ENCODE measurements around the gene STK32B. TPM values are rescaled to one million over a fixed set of nuclear protein-coding genes. Genes with fewer than 3 reads are reported as not detected.

Gene STK32B
- total and polyA plus RNA-seq, 9 of the 15 experiments (the other 6 are each of a cell fraction or from before 2014, with no cell fraction given) = 0.03 to 0.20 (median 0.07) TPM; not detected in 2

DNA sequence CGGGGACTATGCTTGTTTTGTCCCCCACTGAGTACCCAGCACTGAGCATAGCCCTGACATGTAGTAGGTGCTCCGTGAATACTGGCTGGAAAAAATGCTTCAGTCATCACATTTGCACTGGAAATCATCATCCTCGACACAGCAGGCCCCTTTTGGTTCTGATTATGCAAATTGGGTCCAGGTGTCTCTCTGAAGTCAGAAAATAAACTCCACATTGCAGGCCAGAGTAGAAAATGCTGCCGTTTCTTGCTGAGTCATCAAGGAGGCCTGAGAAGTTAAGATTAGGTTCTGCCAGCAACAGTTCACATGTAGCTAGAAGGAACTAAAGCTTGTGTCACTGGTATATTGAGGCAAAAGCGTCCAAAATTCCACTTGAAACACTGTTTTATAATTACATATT, 15.0 kb upstream of the STK32B start (continued):
- TF ChIP-seq TCF3 (CRISPR knock-in tag; IDR thresholded peaks at IDR 0.05) (peak; percentile 89), RBM17 (IDR thresholded peaks at IDR 0.05; ENCODE audit: borderline replicate concordance, low read depth, low read length) (no peak), ZNF224 (CRISPR knock-in tag; IDR thresholded peaks at IDR 0.05) (no peak), SRF (CRISPR knock-in tag; IDR thresholded peaks at IDR 0.05) (no peak), ZBTB1 (CRISPR knock-in tag; IDR thresholded peaks at IDR 0.05; ENCODE audit: borderline replicate concordance, low read depth) (no peak), CBFB (CRISPR knock-in tag; IDR thresholded peaks at IDR 0.05) (no peak), NFIX (CRISPR knock-in tag; IDR thresholded peaks at IDR 0.05; ENCODE audit: low read depth) (no peak)
- TF ChIP-seq, protein P1, sequence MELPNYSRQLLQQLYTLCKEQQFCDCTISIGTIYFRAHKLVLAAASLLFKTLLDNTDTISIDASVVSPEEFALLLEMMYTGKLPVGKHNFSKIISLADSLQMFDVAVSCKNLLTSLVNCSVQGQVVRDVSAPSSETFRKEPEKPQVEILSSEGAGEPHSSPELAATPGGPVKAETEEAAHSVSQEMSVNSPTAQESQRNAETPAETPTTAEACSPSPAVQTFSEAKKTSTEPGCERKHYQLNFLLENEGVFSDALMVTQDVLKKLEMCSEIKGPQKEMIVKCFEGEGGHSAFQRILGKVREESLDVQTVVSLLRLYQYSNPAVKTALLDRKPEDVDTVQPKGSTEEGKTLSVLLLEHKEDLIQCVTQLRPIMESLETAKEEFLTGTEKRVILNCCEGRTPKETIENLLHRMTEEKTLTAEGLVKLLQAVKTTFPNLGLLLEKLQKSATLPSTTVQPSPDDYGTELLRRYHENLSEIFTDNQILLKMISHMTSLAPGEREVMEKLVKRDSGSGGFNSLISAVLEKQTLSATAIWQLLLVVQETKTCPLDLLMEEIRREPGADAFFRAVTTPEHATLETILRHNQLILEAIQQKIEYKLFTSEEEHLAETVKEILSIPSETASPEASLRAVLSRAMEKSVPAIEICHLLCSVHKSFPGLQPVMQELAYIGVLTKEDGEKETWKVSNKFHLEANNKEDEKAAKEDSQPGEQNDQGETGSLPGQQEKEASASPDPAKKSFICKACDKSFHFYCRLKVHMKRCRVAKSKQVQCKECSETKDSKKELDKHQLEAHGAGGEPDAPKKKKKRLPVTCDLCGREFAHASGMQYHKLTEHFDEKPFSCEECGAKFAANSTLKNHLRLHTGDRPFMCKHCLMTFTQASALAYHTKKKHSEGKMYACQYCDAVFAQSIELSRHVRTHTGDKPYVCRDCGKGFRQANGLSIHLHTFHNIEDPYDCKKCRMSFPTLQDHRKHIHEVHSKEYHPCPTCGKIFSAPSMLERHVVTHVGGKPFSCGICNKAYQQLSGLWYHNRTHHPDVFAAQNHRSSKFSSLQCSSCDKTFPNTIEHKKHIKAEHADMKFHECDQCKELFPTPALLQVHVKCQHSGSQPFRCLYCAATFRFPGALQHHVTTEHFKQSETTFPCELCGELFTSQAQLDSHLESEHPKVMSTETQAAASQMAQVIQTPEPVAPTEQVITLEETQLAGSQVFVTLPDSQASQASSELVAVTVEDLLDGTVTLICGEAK (IDR thresholded peaks at IDR 0.05) = no peak
- TF ChIP-seq, protein P1 (CRISPR knock-in tag; IDR thresholded peaks at IDR 0.05) = no peak
- TF ChIP-seq, protein P2, sequence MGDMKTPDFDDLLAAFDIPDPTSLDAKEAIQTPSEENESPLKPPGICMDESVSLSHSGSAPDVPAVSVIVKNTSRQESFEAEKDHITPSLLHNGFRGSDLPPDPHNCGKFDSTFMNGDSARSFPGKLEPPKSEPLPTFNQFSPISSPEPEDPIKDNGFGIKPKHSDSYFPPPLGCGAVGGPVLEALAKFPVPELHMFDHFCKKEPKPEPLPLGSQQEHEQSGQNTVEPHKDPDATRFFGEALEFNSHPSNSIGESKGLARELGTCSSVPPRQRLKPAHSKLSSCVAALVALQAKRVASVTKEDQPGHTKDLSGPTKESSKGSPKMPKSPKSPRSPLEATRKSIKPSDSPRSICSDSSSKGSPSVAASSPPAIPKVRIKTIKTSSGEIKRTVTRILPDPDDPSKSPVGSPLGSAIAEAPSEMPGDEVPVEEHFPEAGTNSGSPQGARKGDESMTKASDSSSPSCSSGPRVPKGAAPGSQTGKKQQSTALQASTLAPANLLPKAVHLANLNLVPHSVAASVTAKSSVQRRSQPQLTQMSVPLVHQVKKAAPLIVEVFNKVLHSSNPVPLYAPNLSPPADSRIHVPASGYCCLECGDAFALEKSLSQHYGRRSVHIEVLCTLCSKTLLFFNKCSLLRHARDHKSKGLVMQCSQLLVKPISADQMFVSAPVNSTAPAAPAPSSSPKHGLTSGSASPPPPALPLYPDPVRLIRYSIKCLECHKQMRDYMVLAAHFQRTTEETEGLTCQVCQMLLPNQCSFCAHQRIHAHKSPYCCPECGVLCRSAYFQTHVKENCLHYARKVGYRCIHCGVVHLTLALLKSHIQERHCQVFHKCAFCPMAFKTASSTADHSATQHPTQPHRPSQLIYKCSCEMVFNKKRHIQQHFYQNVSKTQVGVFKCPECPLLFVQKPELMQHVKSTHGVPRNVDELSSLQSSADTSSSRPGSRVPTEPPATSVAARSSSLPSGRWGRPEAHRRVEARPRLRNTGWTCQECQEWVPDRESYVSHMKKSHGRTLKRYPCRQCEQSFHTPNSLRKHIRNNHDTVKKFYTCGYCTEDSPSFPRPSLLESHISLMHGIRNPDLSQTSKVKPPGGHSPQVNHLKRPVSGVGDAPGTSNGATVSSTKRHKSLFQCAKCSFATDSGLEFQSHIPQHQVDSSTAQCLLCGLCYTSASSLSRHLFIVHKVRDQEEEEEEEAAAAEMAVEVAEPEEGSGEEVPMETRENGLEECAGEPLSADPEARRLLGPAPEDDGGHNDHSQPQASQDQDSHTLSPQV (IDR thresholded peaks at IDR 0.05) = peak; percentile 88
- TF ChIP-seq, protein P3, sequence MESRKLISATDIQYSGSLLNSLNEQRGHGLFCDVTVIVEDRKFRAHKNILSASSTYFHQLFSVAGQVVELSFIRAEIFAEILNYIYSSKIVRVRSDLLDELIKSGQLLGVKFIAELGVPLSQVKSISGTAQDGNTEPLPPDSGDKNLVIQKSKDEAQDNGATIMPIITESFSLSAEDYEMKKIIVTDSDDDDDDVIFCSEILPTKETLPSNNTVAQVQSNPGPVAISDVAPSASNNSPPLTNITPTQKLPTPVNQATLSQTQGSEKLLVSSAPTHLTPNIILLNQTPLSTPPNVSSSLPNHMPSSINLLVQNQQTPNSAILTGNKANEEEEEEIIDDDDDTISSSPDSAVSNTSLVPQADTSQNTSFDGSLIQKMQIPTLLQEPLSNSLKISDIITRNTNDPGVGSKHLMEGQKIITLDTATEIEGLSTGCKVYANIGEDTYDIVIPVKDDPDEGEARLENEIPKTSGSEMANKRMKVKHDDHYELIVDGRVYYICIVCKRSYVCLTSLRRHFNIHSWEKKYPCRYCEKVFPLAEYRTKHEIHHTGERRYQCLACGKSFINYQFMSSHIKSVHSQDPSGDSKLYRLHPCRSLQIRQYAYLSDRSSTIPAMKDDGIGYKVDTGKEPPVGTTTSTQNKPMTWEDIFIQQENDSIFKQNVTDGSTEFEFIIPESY (CRISPR knock-in tag; IDR thresholded peaks at IDR 0.05) = no peak
